ENCODE results near the gene ANKRD55.
"Not testable (repeated sequence)": the region's sequence is repeated elsewhere in the genome, so short reads cannot be mapped to it uniquely, and the experiment has no call there.

The ANKRD55 gene

DNA sequence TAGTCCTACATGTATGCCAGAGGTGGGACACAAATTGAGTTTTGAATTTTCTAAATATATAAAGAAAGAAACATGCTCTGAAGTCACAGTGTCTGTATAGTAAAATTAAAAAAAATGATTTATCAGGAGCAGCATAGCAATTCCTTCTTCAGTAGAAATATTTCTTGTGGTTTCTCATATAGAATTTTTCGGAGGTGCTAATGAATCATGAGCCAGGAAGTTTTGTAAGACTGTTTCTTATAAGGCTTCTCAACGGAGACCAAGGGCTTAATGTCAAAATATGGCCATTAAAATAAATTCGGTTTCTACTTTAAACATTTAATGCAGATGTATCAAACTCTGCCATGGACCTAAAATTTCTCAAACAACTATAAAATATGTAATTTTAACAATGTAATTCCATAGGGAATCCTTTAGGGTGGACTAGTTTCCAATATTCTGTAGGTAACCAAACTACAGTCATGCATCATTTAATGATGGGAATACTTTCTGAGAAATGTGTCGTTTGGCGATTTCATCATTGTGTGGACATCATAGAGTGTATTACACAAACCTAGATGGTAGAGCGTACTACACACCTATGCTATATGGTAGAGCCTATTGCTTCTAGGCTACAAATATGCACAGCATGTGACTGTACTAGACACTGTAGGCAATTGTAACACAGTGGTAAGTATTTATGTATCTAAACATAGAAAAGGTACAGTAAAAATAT, 66.3 kb downstream of the ANKRD55 start:
- DNase-seq, result no peak

- no peak for DNase-seq
Observed at GRCh38 chr5:56164376-56164775, 68.8 kb downstream of the ANKRD55 start.

- no peak for DNase-seq
Observed at GRCh38 chr5:56161927-56162326, 71.2 kb downstream of the ANKRD55 start.

DNA sequence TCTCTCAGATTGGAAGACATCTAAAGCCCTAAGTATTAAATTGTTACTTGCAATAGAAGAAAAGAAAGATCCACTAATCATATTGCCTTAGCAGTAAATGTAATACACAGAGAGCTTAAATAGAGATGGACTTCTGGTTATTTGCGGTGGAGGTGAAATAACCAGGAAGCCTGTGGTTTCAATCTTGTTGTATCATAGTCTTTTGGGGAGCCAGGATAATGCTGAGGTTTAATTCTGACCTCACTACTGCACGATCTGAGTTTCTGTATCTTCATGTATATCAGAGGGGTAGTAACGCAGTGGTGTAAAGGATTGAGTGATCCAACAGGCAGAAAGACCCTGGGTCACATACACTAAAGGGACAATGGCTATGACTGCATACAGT, 71.7 kb downstream of the ANKRD55 start:
- no peak for DNase-seq

DNA sequence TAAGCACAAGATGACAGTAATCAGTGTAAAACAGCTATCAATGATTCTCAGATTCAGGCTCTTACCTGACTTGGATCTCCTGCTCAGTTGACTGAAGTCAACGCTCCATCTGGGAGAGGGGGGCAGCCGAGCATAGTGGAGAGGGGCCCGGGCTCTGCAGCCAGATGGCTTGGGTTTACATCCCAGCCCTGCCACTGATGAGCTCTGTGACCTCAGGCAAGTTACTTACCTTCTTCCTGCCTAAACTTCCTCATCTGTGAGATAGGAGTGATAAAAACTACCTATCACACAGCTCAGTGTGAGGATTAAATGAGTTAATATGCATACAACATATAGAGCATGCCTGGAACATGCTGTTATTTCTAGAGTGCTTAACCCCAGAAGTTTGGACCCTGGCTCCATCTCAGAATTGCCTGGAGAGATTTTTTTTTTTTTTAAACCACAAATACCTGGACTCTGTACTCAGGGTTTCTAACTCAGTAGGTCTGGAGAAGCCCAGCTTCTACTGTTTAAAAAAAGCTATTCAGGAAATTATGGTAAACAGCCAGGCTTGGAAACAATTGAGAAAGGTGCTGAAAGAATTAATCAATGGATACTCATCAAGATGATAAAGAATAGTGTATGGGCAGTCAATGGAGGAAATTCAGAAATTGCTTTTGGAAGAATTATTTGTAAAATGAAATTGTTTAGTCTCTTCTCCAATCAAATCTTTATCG, 72.2 kb downstream of the ANKRD55 start:
- DNase-seq, result peak; percentile 24

DNA sequence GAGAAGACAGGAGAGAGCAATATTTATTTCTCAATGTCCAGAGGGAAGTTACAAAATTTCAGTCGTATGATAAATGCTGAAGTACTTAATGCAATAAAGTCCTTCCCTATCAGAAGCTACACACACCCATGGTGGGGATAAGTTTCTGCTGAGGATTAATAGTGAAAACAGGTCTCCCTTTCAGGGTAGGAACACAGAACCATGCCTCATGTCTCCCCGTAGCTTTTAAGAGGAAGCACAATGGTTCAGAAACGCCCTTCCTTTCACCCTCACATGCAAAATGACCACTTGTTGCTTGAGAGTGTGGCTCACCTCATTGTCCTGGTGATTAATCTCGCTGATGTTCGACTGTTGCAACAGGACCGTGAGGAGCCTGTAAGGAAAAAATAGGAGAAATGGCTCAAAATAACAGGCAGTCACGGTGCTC, 73.6 kb downstream of the ANKRD55 start:
- no peak for DNase-seq

DNA sequence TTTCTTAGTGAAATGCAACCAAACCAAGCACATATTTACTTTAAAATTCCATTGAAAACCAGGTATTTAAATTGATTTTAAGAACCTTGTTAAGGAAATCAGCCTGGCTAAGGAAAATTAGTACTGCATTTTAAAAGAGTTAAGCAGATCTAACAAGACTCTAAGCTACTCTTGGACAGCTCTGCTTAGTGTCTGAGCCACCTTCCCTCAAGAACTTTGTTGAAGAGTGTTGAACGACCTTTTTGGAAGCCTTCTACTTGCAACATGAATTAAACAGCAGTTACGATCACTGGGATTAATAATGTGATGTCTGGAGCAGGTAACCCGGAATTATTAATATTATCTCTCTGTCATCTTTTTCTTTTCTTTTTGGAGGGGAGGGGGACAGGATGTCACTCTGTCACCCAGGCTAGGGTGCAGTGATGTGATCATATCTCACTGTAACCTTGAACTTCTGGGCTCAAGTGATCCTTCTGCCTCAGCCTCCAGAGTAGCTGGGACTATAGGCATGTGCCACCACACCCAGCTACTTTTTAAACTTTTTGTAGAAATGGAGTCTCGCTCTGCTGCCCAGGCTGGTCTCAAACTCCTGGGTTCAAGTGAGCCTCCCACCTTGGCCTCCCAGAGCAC, 74.7 kb downstream of the ANKRD55 start:
- DNase-seq, result peak; percentile 36

GRCh38 chr5:56157191-56157621, 75.9 kb downstream of the ANKRD55 start:
- peak; percentile 23 for DNase-seq

GRCh38 chr5:56156585-56157190, 76.4 kb downstream of the ANKRD55 start:
- DNase-seq, result peak; percentile 23

GRCh38 chr5:56155992-56156584, 77.0 kb downstream of the ANKRD55 start:
- peak; percentile 19 for DNase-seq

- DNase-seq, result peak; percentile 58
Observed at GRCh38 chr5:56154732-56155484, 78.2 kb downstream of the ANKRD55 start.

DNA sequence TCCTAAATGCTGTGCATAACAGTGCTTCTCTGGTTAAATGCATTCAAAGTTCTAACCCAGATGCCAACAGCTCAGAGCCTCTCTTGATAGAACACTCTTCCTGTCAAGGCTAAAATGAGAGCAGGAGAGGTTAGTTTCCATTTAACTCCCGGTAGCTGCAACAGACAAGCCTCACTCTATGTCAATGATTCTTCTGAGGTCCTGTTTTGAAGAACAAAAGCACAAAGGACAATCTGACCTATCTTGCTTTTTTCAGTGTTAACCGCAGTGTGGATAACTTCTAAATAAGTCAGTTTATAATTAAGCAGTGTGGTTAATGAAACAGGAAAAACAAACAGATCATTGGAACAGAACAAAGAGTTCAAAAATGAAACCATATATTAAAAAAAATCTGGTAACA, 80.7 kb downstream of the ANKRD55 start:
- DNase-seq, result peak; percentile 22

DNA sequence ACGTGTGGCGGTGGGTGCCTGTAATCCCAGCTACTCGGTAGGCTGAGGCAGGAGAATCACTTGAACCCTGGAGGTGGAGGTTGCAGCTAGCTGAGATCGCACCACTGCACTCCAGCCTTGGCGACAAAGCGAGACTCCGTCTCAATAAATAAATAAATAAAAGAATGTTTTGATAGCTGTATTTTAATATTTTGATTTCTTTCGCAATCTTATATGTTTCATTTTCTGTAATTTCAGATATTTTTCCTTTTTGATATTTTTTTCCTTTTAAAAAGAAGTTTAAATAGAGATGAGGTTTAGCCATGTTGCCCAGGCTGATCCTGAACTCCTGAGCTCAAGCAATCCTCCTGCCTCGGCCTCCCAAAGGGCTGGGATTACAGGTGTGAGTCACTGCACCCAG, 82.4 kb downstream of the ANKRD55 start:
- not testable (repeated sequence) for DNase-seq

GRCh38 chr5:56148453-56148971, 84.6 kb downstream of the ANKRD55 start:
- DNase-seq, result peak; percentile 77

- no peak for DNase-seq
Observed at GRCh38 chr5:56147659-56148230, 85.4 kb downstream of the ANKRD55 start.

GRCh38 chr5:56147106-56147505, 86.0 kb downstream of the ANKRD55 start:
- no peak for DNase-seq

- DNase-seq, result no peak
Observed at GRCh38 chr5:56146674-56147073, 86.5 kb downstream of the ANKRD55 start.

- no peak for DNase-seq
Observed at GRCh38 chr5:56145511-56145910, 87.6 kb downstream of the ANKRD55 start.

DNA sequence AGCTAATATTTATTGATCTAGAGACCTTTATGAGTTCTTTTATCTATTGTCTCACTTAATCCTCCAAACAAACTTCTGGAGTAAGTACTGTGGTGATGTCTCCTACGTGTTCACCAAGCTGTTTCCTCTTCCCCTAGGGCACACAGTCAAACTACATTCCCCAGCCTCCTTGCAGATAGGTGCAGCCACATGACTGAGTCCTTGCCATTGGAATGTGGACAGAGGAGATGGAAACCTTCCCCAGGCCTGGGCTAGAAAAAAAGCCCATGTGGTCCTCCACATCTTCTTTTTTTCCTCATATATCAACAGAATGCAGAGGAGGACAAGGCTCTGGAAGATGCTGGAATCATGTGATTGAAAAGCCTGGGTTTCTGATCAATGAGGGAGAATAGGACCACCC, 88.0 kb downstream of the ANKRD55 start:
- DNase-seq, result no peak

GRCh38 chr5:56144211-56144610, 88.9 kb downstream of the ANKRD55 start:
- peak; percentile 33 for DNase-seq

DNA sequence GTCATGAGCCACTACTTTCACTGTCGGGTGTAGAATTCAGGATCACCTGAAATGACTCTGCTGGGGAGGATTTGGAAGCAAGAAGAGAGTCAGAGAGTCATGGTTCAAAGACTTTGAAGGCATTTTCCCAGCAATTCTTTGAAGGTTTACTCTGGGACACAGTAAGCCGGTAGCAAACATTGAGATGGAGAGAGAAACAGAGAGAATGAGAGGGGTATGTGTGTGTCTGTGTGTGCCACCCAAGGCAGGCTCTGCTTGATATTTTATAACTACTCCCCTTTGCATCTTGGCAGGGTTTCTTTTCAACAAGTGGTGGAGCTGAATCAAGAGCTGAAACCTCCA, 89.8 kb downstream of the ANKRD55 start:
- DNase-seq, result no peak

Data from CD4-positive, alpha-beta T cell treated with Interleukin-17A for 4 hours (primary cell).